Esophagus muscularis mucosa (tissue), 4 donors: ENCODE measurements around the gene TMEM269. TPM values are rescaled to one million over a fixed set of nuclear protein-coding genes. Genes with fewer than 3 reads are reported as not detected.
A peak's percentile ranks its signal among the peaks of the same experiment; 100 is the strongest.

ENCODE experiments used
- DNase-seq: peaks from one replicate; pipeline ENCODE4 v3.0.0-alpha.2; 2017; ENCODE audit errors: extremely low spot score
- H3K27ac ChIP-seq, 4 donors: fragments of 200-600 bp; sonication (generic); replicated peaks in 1 of 4; 1 replicate in 3 of 4; 2 replicates in 1 of 4; pipeline ENCODE4 v1.5.1; 2016 to 2019; ENCODE audit warnings: mild to moderate bottlenecking in 1 of 4
- H3K27me3 ChIP-seq, 4 donors: fragments of 200-600 bp; sonication (generic); one replicate each; pipeline versions ENCODE4 v1.5.1 to v1.6.0; 2016 to 2019
- H3K36me3 ChIP-seq, 4 donors: fragments of 200-600 bp; sonication (generic); one replicate each; pipeline ENCODE4 v1.5.1; 2016 to 2019
- H3K4me1 ChIP-seq, 4 donors: fragments of 200-600 bp; sonication (generic); one replicate each; pipeline ENCODE4 v1.5.1; 2016 to 2019
- H3K4me3 ChIP-seq, 4 donors: fragments of 200-600 bp; sonication (generic); 1 replicate in 2 of 4; 2 replicates in 2 of 4; pipeline ENCODE4 v1.5.1; 2016 to 2019; ENCODE audit warnings: mild to moderate bottlenecking in 4 of 4, moderate library complexity in 1 of 4
- H3K9me3 ChIP-seq, 4 donors: fragments of 200-600 bp; sonication (generic); 1 replicate in 3 of 4; 2 replicates in 1 of 4; pipeline ENCODE4 v1.5.1; 2016 to 2019
- CTCF ChIP-seq, 3 experiments: fragments of 200-600 bp in 2 of 3; fragments of 450-650 bp in 1 of 3; sonication (generic) in 2 of 3; IDR thresholded peaks; one replicate each; pipeline ENCODE4 v1.5.1; 2017 to 2019; ENCODE audit warnings: antibody characterized with exemption in 3 of 3, mild to moderate bottlenecking in 2 of 3, moderate library complexity in 1 of 3
- EP300 ChIP-seq: sonication (generic); formaldehyde crosslinking; IDR thresholded peaks from one replicate; pipeline ENCODE4 v1.6.1; 2017; ENCODE audit warnings: antibody characterized with exemption
- POLR2A ChIP-seq: fragments of 450-650 bp; IDR thresholded peaks from one replicate; pipeline ENCODE4 v1.6.1; 2017; ENCODE audit warnings: antibody characterized with exemption, moderate library complexity, mild to moderate bottlenecking, low read depth
- POLR2AphosphoS5 ChIP-seq, 2 donors: sonication (generic); formaldehyde crosslinking; IDR thresholded peaks; one replicate each; pipeline ENCODE4 v1.6.1; 2017; ENCODE audit warnings: antibody characterized with exemption in 2 of 2
- WGBS: methylation state at CpG from one replicate; pipeline ENCODE4 v1.1.5; 2018; 5-methylcytosine and 5-hydroxymethylcytosine counted together
- intact Hi-C: fragments of 100-400 bp; cut with DNase I; formaldehyde crosslinking; loops from one replicate; pipeline ENCODE4 v1.15.1; 2023
- total RNA-seq, 4 donors: library from RNA; depleted of rRNA; stranded (reverse); fragments of >200 nt; gene quantifications; one replicate each; pipeline versions ENCODE4 v1.1.0 to v1.2.1, GENCODE V29; 2016

The TMEM269 gene
- total RNA-seq, 4 donors from 2014 or later = 0.06 TPM; not detected in 3

DNA sequence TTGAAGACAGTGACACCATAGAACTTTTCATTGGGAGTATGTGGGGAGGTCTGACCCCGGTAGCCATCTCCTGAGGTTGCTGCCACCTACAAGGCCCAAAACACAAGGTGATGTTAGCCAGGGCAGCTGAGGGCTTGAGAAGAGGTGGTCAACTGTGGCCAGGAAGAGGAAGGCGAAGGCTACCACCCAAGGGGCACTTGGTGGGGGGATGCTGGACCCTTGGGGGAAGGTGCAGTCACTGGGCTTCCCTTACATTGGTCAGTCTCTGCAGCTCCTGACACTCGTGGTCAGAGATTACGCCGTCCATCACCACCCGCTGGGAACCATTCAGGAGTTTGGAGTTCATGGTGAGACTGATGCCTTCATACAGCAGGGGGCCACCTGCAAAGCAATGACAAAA, 32.5 kb upstream of the TMEM269 start:
- TF ChIP-seq POLR2AphosphoS5 (IDR thresholded peaks at IDR 0.05) (no peak), EP300 (no peak), CTCF (IDR thresholded peaks at IDR 0.05) (no peak), POLR2A (no peak)
- no peak overlapping the region for H3K4me3 ChIP-seq
- H3K27ac ChIP-seq = no peak overlapping the region
- H3K9me3 ChIP-seq = no peaks in the 10 kb centered on the region
- H3K27me3 ChIP-seq = no peaks in the 10 kb centered on the region
- intact Hi-C loops = no loop called here
- H3K36me3 ChIP-seq = peaks cover 57 to 94% (median 89%) of the 10 kb centered on the region in 4 donors
- no peak for DNase-seq
- peaks cover 0 to 4% (median 2%) of the 10 kb centered on the region in 4 donors for H3K4me1 ChIP-seq
- WGBS = 90% methylated on average over 6 of the region's 6 CpGs

DNA sequence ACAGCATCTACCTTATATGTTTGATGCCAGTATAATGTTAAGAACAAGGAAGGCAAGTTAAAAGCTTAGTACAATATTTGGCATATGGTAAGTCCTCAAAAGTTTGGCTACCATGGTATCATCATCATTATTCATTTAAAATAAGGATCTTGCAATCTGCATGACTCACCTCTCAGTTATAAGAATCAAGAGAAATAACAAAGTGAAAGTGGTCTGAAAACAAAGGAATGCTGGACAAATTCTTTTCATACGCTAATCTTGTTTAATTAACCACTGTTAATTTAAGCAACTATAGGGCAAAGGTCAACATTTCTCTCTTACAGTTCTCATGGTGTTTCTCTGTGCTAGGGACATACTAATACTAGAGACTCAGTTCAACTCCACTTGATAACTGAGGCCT, 31.7 kb upstream of the TMEM269 start:
- intact Hi-C loops = no loop called here
- 80% methylated on average over 1 of the region's 1 CpG for whole genome bisulfite sequencing
- H3K27ac ChIP-seq = no peak overlapping the region
- no peaks in the 10 kb centered on the region for H3K27me3 ChIP-seq
- peaks cover 64 to 94% (median 89%) of the 10 kb centered on the region in 4 donors for H3K36me3 ChIP-seq
- TF ChIP-seq POLR2A (no peak), EP300 (no peak), POLR2AphosphoS5 (IDR thresholded peaks at IDR 0.05) (no peak), CTCF (IDR thresholded peaks at IDR 0.05) (no peak)
- no peak overlapping the region for H3K4me3 ChIP-seq
- DNase-seq = no peak
- no peaks in the 10 kb centered on the region for H3K9me3 ChIP-seq
- H3K4me1 ChIP-seq = peaks cover 0 to 9% (median 2%) of the 10 kb centered on the region in 4 donors

DNA sequence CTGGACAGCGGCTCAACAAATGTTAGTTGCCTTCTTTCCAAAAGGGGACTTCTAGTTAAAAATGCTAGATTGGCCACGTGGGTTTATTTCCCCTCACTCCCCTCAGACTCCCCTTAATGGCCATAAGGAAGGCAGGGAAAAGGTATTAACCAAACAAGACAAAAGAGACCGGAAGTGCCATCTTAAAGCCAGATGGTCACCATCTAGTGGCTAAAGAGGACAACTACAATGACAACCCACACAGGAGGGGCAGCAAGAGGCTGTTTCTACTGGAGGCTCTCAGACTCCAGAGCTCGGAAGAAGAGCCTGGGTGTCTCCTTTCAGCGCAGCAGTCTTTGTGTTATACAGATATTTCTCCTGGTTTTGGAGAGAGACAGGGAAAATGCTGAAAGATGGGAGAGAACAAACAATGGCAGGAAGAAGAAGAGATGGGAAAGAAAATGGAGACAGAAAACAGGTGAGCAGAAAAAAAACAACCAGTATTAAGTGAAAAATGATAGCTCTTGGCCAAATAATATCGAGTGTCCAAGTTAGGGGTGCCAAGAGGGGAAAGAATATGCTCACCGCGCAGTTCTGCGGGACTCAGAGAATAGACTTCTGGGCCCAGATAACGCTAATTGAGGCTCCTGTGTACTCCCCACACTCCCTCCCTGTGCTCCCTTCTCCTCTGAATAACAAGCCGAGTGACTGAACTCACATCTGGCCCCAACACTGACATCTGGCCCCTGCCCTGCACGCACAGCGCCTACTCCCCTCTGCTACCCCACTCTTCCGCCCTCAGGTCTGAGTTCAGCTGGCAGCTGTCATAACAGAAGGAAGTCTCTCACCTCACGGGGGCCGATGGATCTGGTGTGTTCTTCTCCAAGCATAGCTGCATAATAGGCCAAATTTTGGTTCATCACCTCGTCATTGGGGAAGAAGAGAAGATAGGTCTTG, 27.6 kb upstream of the TMEM269 start:
- no peak overlapping the region for H3K27ac ChIP-seq
- intact Hi-C loops = loop anchor here (2.0 to 5.0 kb wide), 2 partner anchors 74 to 175 kb away; partner anchors contain the start of gene YBX1
- no peaks in the 10 kb centered on the region for H3K9me3 ChIP-seq
- H3K4me3 ChIP-seq = no peak overlapping the region
- no peak for DNase-seq
- H3K4me1 ChIP-seq = peaks cover 0 to 12% (median 4%) of the 10 kb centered on the region in 4 donors
- peak; percentile 42 to 72 (median 54) for TF ChIP-seq CTCF (IDR thresholded peaks at IDR 0.05)
- no peak for TF ChIP-seq EP300
- H3K27me3 ChIP-seq = no peaks in the 10 kb centered on the region
- H3K36me3 ChIP-seq = peaks cover 59 to 98% (median 89%) of the 10 kb centered on the region in 4 donors
- 66% methylated on average over 17 of the region's 17 CpGs for WGBS

GRCh38 chr1:42757892-42758275, 26.9 kb upstream of the TMEM269 start:
- DNase-seq = no peak

More at GRCh38 chr1:42757892-42758275, 26.9 kb upstream of the TMEM269 start:
- H3K4me3 ChIP-seq = no peak overlapping the region
- intact Hi-C loops = loop anchor here (2.0 to 5.0 kb wide), 2 partner anchors 75 to 176 kb away; partner anchors contain the start of gene YBX1
- H3K36me3 ChIP-seq = peaks cover 59 to 91% (median 84%) of the 10 kb centered on the region in 4 donors
- H3K27me3 ChIP-seq = no peaks in the 10 kb centered on the region
- TF ChIP-seq POLR2AphosphoS5 (IDR thresholded peaks at IDR 0.05) (no peak), POLR2A (no peak), EP300 (no peak), CTCF (IDR thresholded peaks at IDR 0.05) (no peak)
- H3K9me3 ChIP-seq = no peaks in the 10 kb centered on the region
- H3K4me1 ChIP-seq = peaks cover 0 to 17% (median 6%) of the 10 kb centered on the region in 4 donors
- no peak overlapping the region for H3K27ac ChIP-seq
